ENCODE data around the gene FERMT2. TPM values are rescaled to one million over a fixed set of nuclear protein-coding genes. Genes with fewer than 3 reads are reported as not detected.

FERMT2 gene
- total and polyA plus RNA-seq, 2 experiments from 2014 or later: 108 to 148 TPM

DNA sequence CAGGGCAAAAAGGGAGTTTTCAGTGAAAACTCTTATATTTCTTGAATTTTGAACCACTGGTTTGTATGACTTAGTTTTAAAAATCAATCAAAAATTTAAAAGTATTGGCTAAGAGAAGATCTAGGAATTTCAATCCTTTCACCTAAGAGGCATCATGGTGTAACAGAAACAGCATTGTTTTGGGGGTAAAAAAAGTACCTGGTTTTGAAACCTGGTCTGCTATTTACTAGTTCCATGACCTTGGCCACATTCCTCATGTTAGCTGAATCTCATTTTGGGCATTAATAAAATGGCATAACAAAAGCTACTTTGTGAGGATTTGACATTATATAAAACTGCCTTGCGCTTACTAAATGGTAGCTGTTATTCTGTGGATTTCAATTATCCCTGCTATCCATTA lies 142.7 kb downstream of the FERMT2 start:
- no peaks in the 10 kb centered on the region for H4K20me1 ChIP-seq (replicated peaks; ENCODE audit: insufficient read depth)
- H3F3A ChIP-seq (replicated peaks; ENCODE audit: low read depth): no peaks in the 10 kb centered on the region
- Mint-ChIP-seq H3K27ac (no peak overlapping the region), H3K27me3 (ENCODE audit: insufficient read depth, low read depth, poor library complexity) (no peaks in the 10 kb centered on the region), H3K4me1 (peaks cover 3% of the 10 kb centered on the region), H3K36me3 (ENCODE audit: low read depth) (no peaks in the 10 kb centered on the region), H3K4me3 (no peak overlapping the region), H3K9me3 (no peaks in the 10 kb centered on the region)
- no peaks in the 10 kb centered on the region for H3K79me2 ChIP-seq (replicated peaks; ENCODE audit: insufficient read depth)
- H3K4me3 ChIP-seq: no peak overlapping the region
- H3K36me3 ChIP-seq (ENCODE audit: insufficient read depth): no peaks in the 10 kb centered on the region
- no peaks in the 10 kb centered on the region for H3K9me2 ChIP-seq (ENCODE audit: insufficient read depth)
- no peak for DNase-seq (ENCODE audit: low spot score)
- H3K27me3 ChIP-seq (ENCODE audit: insufficient read depth): no peaks in the 10 kb centered on the region
- no peak overlapping the region for H2AFZ ChIP-seq
- no peak overlapping the region for H3K4me2 ChIP-seq
- no peak overlapping the region for H3K27ac ChIP-seq (ENCODE audit: low read depth)
- no peaks in the 10 kb centered on the region for H3K4me1 ChIP-seq (ENCODE audit: insufficient read depth)
- no peak for TF ChIP-seq JUNB (IDR thresholded peaks at IDR 0.05; ENCODE audit: unreplicated experiment)
- no peak for TF ChIP-seq ZNF114 (CRISPR knock-in tag; IDR thresholded peaks at IDR 0.05)
- TF ChIP-seq, protein P1, sequence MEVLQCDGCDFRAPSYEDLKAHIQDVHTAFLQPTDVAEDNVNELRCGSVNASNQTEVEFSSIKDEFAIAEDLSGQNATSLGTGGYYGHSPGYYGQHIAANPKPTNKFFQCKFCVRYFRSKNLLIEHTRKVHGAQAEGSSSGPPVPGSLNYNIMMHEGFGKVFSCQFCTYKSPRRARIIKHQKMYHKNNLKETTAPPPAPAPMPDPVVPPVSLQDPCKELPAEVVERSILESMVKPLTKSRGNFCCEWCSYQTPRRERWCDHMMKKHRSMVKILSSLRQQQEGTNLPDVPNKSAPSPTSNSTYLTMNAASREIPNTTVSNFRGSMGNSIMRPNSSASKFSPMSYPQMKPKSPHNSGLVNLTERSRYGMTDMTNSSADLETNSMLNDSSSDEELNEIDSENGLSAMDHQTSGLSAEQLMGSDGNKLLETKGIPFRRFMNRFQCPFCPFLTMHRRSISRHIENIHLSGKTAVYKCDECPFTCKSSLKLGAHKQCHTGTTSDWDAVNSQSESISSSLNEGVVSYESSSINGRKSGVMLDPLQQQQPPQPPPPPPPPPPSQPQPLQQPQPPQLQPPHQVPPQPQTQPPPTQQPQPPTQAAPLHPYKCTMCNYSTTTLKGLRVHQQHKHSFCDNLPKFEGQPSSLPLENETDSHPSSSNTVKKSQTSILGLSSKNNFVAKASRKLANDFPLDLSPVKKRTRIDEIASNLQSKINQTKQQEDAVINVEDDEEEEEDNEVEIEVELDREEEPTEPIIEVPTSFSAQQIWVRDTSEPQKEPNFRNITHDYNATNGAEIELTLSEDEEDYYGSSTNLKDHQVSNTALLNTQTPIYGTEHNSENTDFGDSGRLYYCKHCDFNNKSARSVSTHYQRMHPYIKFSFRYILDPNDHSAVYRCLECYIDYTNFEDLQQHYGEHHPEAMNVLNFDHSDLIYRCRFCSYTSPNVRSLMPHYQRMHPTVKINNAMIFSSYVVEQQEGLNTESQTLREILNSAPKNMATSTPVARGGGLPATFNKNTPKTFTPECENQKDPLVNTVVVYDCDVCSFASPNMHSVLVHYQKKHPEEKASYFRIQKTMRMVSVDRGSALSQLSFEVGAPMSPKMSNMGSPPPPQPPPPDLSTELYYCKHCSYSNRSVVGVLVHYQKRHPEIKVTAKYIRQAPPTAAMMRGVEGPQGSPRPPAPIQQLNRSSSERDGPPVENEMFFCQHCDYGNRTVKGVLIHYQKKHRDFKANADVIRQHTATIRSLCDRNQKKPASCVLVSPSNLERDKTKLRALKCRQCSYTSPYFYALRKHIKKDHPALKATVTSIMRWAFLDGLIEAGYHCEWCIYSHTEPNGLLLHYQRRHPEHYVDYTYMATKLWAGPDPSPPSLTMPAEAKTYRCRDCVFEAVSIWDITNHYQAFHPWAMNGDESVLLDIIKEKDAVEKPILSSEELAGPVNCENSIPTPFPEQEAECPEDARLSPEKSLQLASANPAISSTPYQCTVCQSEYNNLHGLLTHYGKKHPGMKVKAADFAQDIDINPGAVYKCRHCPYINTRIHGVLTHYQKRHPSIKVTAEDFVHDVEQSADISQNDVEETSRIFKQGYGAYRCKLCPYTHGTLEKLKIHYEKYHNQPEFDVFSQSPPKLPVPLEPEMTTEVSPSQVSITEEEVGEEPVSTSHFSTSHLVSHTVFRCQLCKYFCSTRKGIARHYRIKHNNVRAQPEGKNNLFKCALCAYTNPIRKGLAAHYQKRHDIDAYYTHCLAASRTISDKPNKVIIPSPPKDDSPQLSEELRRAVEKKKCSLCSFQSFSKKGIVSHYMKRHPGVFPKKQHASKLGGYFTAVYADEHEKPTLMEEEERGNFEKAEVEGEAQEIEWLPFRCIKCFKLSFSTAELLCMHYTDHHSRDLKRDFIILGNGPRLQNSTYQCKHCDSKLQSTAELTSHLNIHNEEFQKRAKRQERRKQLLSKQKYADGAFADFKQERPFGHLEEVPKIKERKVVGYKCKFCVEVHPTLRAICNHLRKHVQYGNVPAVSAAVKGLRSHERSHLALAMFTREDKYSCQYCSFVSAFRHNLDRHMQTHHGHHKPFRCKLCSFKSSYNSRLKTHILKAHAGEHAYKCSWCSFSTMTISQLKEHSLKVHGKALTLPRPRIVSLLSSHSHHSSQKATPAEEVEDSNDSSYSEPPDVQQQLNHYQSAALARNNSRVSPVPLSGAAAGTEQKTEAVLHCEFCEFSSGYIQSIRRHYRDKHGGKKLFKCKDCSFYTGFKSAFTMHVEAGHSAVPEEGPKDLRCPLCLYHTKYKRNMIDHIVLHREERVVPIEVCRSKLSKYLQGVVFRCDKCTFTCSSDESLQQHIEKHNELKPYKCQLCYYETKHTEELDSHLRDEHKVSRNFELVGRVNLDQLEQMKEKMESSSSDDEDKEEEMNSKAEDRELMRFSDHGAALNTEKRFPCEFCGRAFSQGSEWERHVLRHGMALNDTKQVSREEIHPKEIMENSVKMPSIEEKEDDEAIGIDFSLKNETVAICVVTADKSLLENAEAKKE (CRISPR knock-in tag; IDR thresholded peaks at IDR 0.05): no peak
- TF ChIP-seq, protein P2, sequence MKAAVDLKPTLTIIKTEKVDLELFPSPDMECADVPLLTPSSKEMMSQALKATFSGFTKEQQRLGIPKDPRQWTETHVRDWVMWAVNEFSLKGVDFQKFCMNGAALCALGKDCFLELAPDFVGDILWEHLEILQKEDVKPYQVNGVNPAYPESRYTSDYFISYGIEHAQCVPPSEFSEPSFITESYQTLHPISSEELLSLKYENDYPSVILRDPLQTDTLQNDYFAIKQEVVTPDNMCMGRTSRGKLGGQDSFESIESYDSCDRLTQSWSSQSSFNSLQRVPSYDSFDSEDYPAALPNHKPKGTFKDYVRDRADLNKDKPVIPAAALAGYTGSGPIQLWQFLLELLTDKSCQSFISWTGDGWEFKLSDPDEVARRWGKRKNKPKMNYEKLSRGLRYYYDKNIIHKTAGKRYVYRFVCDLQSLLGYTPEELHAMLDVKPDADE (IDR thresholded peaks at IDR 0.05): no peak
- TF ChIP-seq EZH2 (IDR thresholded peaks at IDR 0.05; ENCODE audit: low read depth, unreplicated experiment): no peak
- TF ChIP-seq POLR2AphosphoS5 (IDR thresholded peaks at IDR 0.05; ENCODE audit: low read depth): no peak
- TF ChIP-seq CREB1 (CRISPR knock-in tag; IDR thresholded peaks at IDR 0.05; ENCODE audit: low read depth): no peak
- no peak for TF ChIP-seq STAT1 (IDR thresholded peaks at IDR 0.05; ENCODE audit: unreplicated experiment)
- TF ChIP-seq, protein P3, sequence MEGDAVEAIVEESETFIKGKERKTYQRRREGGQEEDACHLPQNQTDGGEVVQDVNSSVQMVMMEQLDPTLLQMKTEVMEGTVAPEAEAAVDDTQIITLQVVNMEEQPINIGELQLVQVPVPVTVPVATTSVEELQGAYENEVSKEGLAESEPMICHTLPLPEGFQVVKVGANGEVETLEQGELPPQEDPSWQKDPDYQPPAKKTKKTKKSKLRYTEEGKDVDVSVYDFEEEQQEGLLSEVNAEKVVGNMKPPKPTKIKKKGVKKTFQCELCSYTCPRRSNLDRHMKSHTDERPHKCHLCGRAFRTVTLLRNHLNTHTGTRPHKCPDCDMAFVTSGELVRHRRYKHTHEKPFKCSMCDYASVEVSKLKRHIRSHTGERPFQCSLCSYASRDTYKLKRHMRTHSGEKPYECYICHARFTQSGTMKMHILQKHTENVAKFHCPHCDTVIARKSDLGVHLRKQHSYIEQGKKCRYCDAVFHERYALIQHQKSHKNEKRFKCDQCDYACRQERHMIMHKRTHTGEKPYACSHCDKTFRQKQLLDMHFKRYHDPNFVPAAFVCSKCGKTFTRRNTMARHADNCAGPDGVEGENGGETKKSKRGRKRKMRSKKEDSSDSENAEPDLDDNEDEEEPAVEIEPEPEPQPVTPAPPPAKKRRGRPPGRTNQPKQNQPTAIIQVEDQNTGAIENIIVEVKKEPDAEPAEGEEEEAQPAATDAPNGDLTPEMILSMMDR (conservative IDR thresholded peaks at IDR 0.05; ENCODE audit: low read depth in 2 of 2): no peak
- no peak for TF ChIP-seq EZH2phosphoT487 (IDR thresholded peaks at IDR 0.05; ENCODE audit: unreplicated experiment)
- ATAC-seq: no peak

Other genes starting within 250 kb of the FERMT2 start
- 143 and 162 TPM in 2 replicates for gene PSMC6, start 243.8 kb downstream of the FERMT2 start, total RNA-seq (2014; rRNA removed; shearing (Covaris generic))
- gene PSMC6, start 243.8 kb downstream of the FERMT2 start, polyA plus RNA-seq (2016; fragmentation: Nextera tagmentation; extraction: Ambion mirVana): 176 and 177 TPM in 2 replicates
- 40.2 and 43.1 TPM in 2 replicates for gene STYX, start 220.9 kb downstream of the FERMT2 start, total RNA-seq (2014; rRNA removed; shearing (Covaris generic))
- 21.8 and 23.3 TPM in 2 replicates for gene STYX, start 220.9 kb downstream of the FERMT2 start, polyA plus RNA-seq (2016; fragmentation: Nextera tagmentation; extraction: Ambion mirVana)
- 67.9 and 68.7 TPM in 2 replicates for gene GNPNAT1, start 159.4 kb downstream of the FERMT2 start, total RNA-seq (2014; rRNA removed; shearing (Covaris generic))
- 42.1 and 44.4 TPM in 2 replicates for gene GNPNAT1, start 159.4 kb downstream of the FERMT2 start, polyA plus RNA-seq (2016; fragmentation: Nextera tagmentation; extraction: Ambion mirVana)
- 27.2 and 28.9 TPM in 2 replicates for gene DDHD1, start 202.3 kb upstream of the FERMT2 start, total RNA-seq (2014; rRNA removed; shearing (Covaris generic))
- gene DDHD1, start 202.3 kb upstream of the FERMT2 start, polyA plus RNA-seq (2016; fragmentation: Nextera tagmentation; extraction: Ambion mirVana): 9.0 and 11.2 TPM in 2 replicates

Measured in GM23338 (cell line).